GM21717 (cell line): Measurements from ENCODE around the gene EIPR1.

ENCODE experiments used
- ATAC-seq: cut with Tn5 transposase; IDR thresholded peaks from one replicate; pipeline ENCODE4 v1.9.1; 2021; ENCODE audit warnings: mild to moderate bottlenecking, moderate library complexity; ENCODE audit not compliant: unreplicated experiment

The EIPR1 gene

GRCh38 chr2:3309496-3310355 is 67.9 kb downstream of the EIPR1 start:
- ATAC-seq, result no peak

- ATAC-seq, result no peak
Measured at GRCh38 chr2:3307901-3308300, 69.7 kb downstream of the EIPR1 start.

- no peak for ATAC-seq
Measured at GRCh38 chr2:3307236-3307635, 70.4 kb downstream of the EIPR1 start.

GRCh38 chr2:3305952-3306351 is 71.7 kb downstream of the EIPR1 start:
- no peak for ATAC-seq

- ATAC-seq, result no peak
Measured at GRCh38 chr2:3305431-3305830, 72.2 kb downstream of the EIPR1 start.

GRCh38 chr2:3303583-3304406 is 73.8 kb downstream of the EIPR1 start:
- ATAC-seq, result peak; percentile 96

- ATAC-seq, result peak; percentile 7
Measured at GRCh38 chr2:3302751-3303582, 74.7 kb downstream of the EIPR1 start.

- ATAC-seq, result no peak
Measured at GRCh38 chr2:3302421-3302750, 75.2 kb downstream of the EIPR1 start.

GRCh38 chr2:3301001-3301400 is 76.6 kb downstream of the EIPR1 start:
- ATAC-seq, result no peak

- ATAC-seq, result no peak
Measured at GRCh38 chr2:3300224-3300995, 77.2 kb downstream of the EIPR1 start.

- ATAC-seq, result no peak
Measured at GRCh38 chr2:3299703-3300102, 77.9 kb downstream of the EIPR1 start.

GRCh38 chr2:3299130-3299529 is 78.5 kb downstream of the EIPR1 start:
- no peak for ATAC-seq

GRCh38 chr2:3298191-3298590 is 79.4 kb downstream of the EIPR1 start:
- no peak for ATAC-seq

- ATAC-seq, result no peak
Measured at GRCh38 chr2:3297523-3297922, 80.1 kb downstream of the EIPR1 start.

GRCh38 chr2:3296182-3296972 is 81.2 kb downstream of the EIPR1 start:
- no peak for ATAC-seq

- ATAC-seq, result no peak
Measured at GRCh38 chr2:3294493-3294892, 83.1 kb downstream of the EIPR1 start.

GRCh38 chr2:3294069-3294468 is 83.5 kb downstream of the EIPR1 start:
- no peak for ATAC-seq

GRCh38 chr2:3293221-3293620 is 84.4 kb downstream of the EIPR1 start:
- no peak for ATAC-seq

- no peak for ATAC-seq
Measured at GRCh38 chr2:3292416-3292815, 85.2 kb downstream of the EIPR1 start.

GRCh38 chr2:3291750-3292149 is 85.9 kb downstream of the EIPR1 start:
- no peak for ATAC-seq
